GM12878 (cell line): Measurements from ENCODE around the gene ATP2C1. TPM values are rescaled to one million over a fixed set of nuclear protein-coding genes. Genes with fewer than 3 reads are reported as not detected.

ENCODE experiments used
- ATAC-seq: fragments of 200-7000 bp; cut with Tn5 transposase; 3 replicates; pipeline ENCODE4 v1.9.1; 2020; ENCODE audit warnings: mild to moderate bottlenecking, moderate library complexity
- BruUV-seq: library from RNA; stranded (reverse); fragments of 400-500 nt; replicated peaks from 2 replicates; lab custom pipeline; 2021; lab: Mats Ljungman, UMichigan
- CTCF ChIA-PET: fragments of 300-600 bp; sonication (Branson Sonifier 250); formaldehyde crosslinking; extraction: SDS; loops from one replicate; lab custom pipeline; 2021; ENCODE audit warnings: inconsistent platforms; lab: Yijun Ruan, JAX
- POLR2A ChIA-PET: fragments of 350-600 bp; formaldehyde crosslinking; extraction: SDS; loops from one replicate; lab custom pipeline; 2021; ENCODE audit warnings: inconsistent platforms; lab: Charles Lee
- RAD21 ChIA-PET: fragments of 300-600 bp; sonication (Branson Sonifier 250); formaldehyde crosslinking; loops from one replicate; lab custom pipeline; 2023; ENCODE audit warnings: antibody characterized with exemption; ENCODE audit not compliant: unreplicated experiment; lab: Charles Lee
- SMC1A ChIA-PET: fragments of 300-600 bp; sonication (Branson Sonifier 250); formaldehyde crosslinking; loops from one replicate; lab custom pipeline; 2023; ENCODE audit not compliant: unreplicated experiment, uncharacterized antibody; lab: Charles Lee
- DNase-seq: peaks from one replicate; pipeline ENCODE4 v3.0.0-alpha.2; 2011; ENCODE audit warnings: low read depth, low spot score
- FAIRE-seq: peaks from 3 replicates; lab custom pipeline; 2011; peaks lifted over from hg19 to GRCh38; lab: Jason Lieb, UNC
- H2AFZ ChIP-seq: 2 replicates; pipeline ENCODE4 v1.6.0; 2011; ENCODE audit warnings: low read depth, low read length, control low read depth; ENCODE audit not compliant: control insufficient read depth
- H3K27ac ChIP-seq: 2 replicates; pipeline ENCODE4 v1.5.1; 2011; ENCODE audit warnings: control low read depth; ENCODE audit not compliant: control insufficient read depth, insufficient read depth
- H3K27me3 ChIP-seq, 2 experiments: replicated peaks in 1 of 2; 2 replicates each; pipeline versions ENCODE4 v1.6.0 to v1.6.1; 2011; ENCODE audit warnings: low read length in 1 of 2; ENCODE audit not compliant: control insufficient read depth in 2 of 2, insufficient read depth in 2 of 2
- H3K36me3 ChIP-seq, 2 experiments: 2 replicates each; pipeline ENCODE4 v1.5.1; 2011; ENCODE audit warnings: low read length in 1 of 2; ENCODE audit not compliant: control insufficient read depth in 2 of 2, insufficient read depth in 2 of 2
- H3K4me1 ChIP-seq: 2 replicates; pipeline ENCODE4 v1.6.1; 2011; ENCODE audit warnings: mild to moderate bottlenecking, low read length, moderate library complexity, mixed read lengths; ENCODE audit not compliant: control insufficient read depth, insufficient read depth
- H3K4me2 ChIP-seq: 2 replicates; pipeline ENCODE4 v1.6.0; 2011; ENCODE audit warnings: control low read depth; ENCODE audit not compliant: control insufficient read depth, insufficient read depth
- H3K4me3 ChIP-seq: fragments of 200-600 bp; sonication (generic); 2 replicates; pipeline ENCODE4 v1.5.1; 2016
- H3K79me2 ChIP-seq: 2 replicates; pipeline ENCODE4 v1.6.0; 2011; ENCODE audit warnings: low read length; ENCODE audit not compliant: control insufficient read depth, insufficient read depth
- H3K9ac ChIP-seq: 2 replicates; pipeline ENCODE4 v1.8.0; 2011; ENCODE audit warnings: low read length, control low read depth, mixed read lengths; ENCODE audit not compliant: control insufficient read depth, insufficient read depth
- H3K9me3 ChIP-seq: replicated peaks from 3 replicates; pipeline ENCODE4 v1.5.1; 2011; ENCODE audit warnings: mild to moderate bottlenecking, low read length; ENCODE audit not compliant: control insufficient read depth, insufficient read depth
- H4K20me1 ChIP-seq: 2 replicates; pipeline ENCODE4 v1.6.0; 2011; ENCODE audit not compliant: control insufficient read depth, insufficient read depth
- CEBPB ChIP-seq, 2 experiments: fragments of 150-350 bp in 1 of 2; IDR thresholded peaks; 2 replicates each; pipeline ENCODE4 v1.6.1; 2012 to 2014; ENCODE audit warnings: low read depth in 2 of 2, low read length in 2 of 2, borderline replicate concordance in 1 of 2, inconsistent platforms in 1 of 2
- CHD2 ChIP-seq: IDR thresholded peaks from 2 replicates; pipeline ENCODE4 v1.6.1; 2011; ENCODE audit warnings: low read depth, low read length, improper control_type of control experiment, borderline replicate concordance
- FOXM1 ChIP-seq: IDR thresholded peaks from 2 replicates; pipeline ENCODE4 v1.6.1; 2012; ENCODE audit warnings: low read depth, mild to moderate bottlenecking, inconsistent platforms, low read length, moderate library complexity
- IKZF1 ChIP-seq: fragments of 450-650 bp; conservative IDR thresholded peaks from 2 replicates; pipeline ENCODE4 v1.6.1; 2017; ENCODE audit warnings: antibody characterized with exemption, mild to moderate bottlenecking
- LARP7 ChIP-seq: fragments of 450-650 bp; IDR thresholded peaks from 2 replicates; pipeline ENCODE4 v1.6.1; 2017; ENCODE audit warnings: mild to moderate bottlenecking
- MEF2B ChIP-seq: fragments of 450-650 bp; IDR thresholded peaks from 2 replicates; pipeline ENCODE4 v1.6.1; 2018; ENCODE audit warnings: mild to moderate bottlenecking, moderate library complexity; ENCODE audit not compliant: partially characterized antibody, poor library complexity, severe bottlenecking
- RCOR1 ChIP-seq: conservative IDR thresholded peaks from 2 replicates; pipeline ENCODE4 v1.6.1; 2012; ENCODE audit warnings: low read depth, low read length, improper control_type of control experiment
- TBL1XR1 ChIP-seq: IDR thresholded peaks from 2 replicates; pipeline ENCODE4 v1.6.1; 2012; ENCODE audit warnings: low read depth, low read length, improper control_type of control experiment
- TCF12 ChIP-seq: IDR thresholded peaks from 2 replicates; pipeline ENCODE4 v1.6.1; 2011; ENCODE audit warnings: low read depth, mild to moderate bottlenecking, low read length
- ZBED1 ChIP-seq: IDR thresholded peaks from 2 replicates; pipeline ENCODE4 v1.6.1; 2016; ENCODE audit warnings: borderline replicate concordance
- WGBS: methylation state at CpG from one replicate; pipeline ENCODE4 v1.1.6; 2016; ENCODE audit warnings: low lambda C conversion rate; ENCODE audit not compliant: insufficient replicate concordance, insufficient coverage; ENCODE audit errors: missing lambda C conversion rate; 5-methylcytosine and 5-hydroxymethylcytosine counted together
- in situ Hi-C: fragments of 300-500 bp; cut with MboI; formaldehyde crosslinking; loops from 9 replicates; pipeline ENCODE4 v1.14.3; 2018; ENCODE audit warnings: mixed read lengths
- intact Hi-C: fragments of 100-400 bp; cut with micrococcal nuclease; formaldehyde crosslinking; loops from one replicate; pipeline ENCODE4 v1.14.2; 2022; ENCODE audit not compliant: unreplicated experiment
- polyA plus RNA-seq, 11 experiments: library from polyadenylated mRNA; depleted of rRNA in 4 of 11; unstranded in 6 of 11; stranded (reverse) in 5 of 11; fragments of >200 nt; fragmentation: Nextera tagmentation in 4 of 11; fragmentation: Illumina TruSeq in 1 of 11; extraction: Ambion mirVana in 4 of 11; extraction: Trizol in 1 of 11; gene quantifications; 1 replicate in 1 of 11; 2 replicates in 10 of 11; pipeline versions ENCODE4 v1.2.1 to v1.2.3, GENCODE V29; 2011 to 2016; ENCODE audit warnings: inconsistent platforms in 2 of 11, missing spikeins in 2 of 11, low read depth in 1 of 11
- total RNA-seq, 4 experiments: library from RNA; depleted of rRNA in 3 of 4; stranded (reverse); fragments of >200 nt in 3 of 4; fragmentation: Illumina TruSeq in 1 of 4; extraction: Trizol in 1 of 4; gene quantifications; 2 replicates each; pipeline versions ENCODE4 v1.2.1 to v1.2.3, GENCODE V29; 2013 to 2021
- TF ChIP-seq, protein P1 (sequence below): fragments of 450-650 bp; formaldehyde crosslinking; IDR thresholded peaks from 2 replicates; pipeline ENCODE4 v1.4.0; 2020; ENCODE audit warnings: mild to moderate bottlenecking, moderate library complexity

Gene ATP2C1
- total and polyA plus RNA-seq, 10 of the 15 experiments (the other 5 are each of a cell fraction or from before 2014, with no cell fraction given): 20.6 to 116 (median 55.1) TPM

GRCh38 chr3:130932979-130933378, 39.1 kb downstream of the ATP2C1 start:
- Histone ChIP-seq H2AFZ (no peak overlapping the region), H3K27me3 (no peaks in the 10 kb centered on the region), H3K4me2 (no peak overlapping the region), H3K79me2 (peaks cover 12% of the 10 kb centered on the region), H3K9ac (no peak overlapping the region), H3K27ac (no peak overlapping the region), H4K20me1 (peaks cover under 1% of the 10 kb centered on the region; the same call in 1 of the 2 replicates), H3K9me3 (no peaks in the 10 kb centered on the region), H3K4me1 (no peaks in the 10 kb centered on the region), H3K36me3 (peaks cover 0 to 11% of the 10 kb centered on the region in 2 experiments; a peak in 1 of 4 replicates), H3K4me3 (no peak overlapping the region)
- FAIRE-seq (no peak), DNase-seq (no peak), ATAC-seq (no peak)
- SMC1A ChIA-PET: interaction anchor here (1.1 to 2.4 kb wide), 4 partner anchors 13 to 39 kb away, joined by 4 to 10 read pairs (median 8); partner anchors contain the start of gene ATP2C1
- POLR2A ChIA-PET: no interaction called here
- RAD21 ChIA-PET: interaction anchor here (0.6 to 1.6 kb wide), 2 partner anchors 76 to 93 kb away, joined by 3 read pairs; no protein-coding TSS in a partner anchor
- WGBS: 97% methylated on average over 2 of the region's 2 CpGs
- in situ Hi-C loops (no loop called here), intact Hi-C loops (no loop called here)
- BruUV-seq: no TSS peak
- TF ChIP-seq, protein P1, sequence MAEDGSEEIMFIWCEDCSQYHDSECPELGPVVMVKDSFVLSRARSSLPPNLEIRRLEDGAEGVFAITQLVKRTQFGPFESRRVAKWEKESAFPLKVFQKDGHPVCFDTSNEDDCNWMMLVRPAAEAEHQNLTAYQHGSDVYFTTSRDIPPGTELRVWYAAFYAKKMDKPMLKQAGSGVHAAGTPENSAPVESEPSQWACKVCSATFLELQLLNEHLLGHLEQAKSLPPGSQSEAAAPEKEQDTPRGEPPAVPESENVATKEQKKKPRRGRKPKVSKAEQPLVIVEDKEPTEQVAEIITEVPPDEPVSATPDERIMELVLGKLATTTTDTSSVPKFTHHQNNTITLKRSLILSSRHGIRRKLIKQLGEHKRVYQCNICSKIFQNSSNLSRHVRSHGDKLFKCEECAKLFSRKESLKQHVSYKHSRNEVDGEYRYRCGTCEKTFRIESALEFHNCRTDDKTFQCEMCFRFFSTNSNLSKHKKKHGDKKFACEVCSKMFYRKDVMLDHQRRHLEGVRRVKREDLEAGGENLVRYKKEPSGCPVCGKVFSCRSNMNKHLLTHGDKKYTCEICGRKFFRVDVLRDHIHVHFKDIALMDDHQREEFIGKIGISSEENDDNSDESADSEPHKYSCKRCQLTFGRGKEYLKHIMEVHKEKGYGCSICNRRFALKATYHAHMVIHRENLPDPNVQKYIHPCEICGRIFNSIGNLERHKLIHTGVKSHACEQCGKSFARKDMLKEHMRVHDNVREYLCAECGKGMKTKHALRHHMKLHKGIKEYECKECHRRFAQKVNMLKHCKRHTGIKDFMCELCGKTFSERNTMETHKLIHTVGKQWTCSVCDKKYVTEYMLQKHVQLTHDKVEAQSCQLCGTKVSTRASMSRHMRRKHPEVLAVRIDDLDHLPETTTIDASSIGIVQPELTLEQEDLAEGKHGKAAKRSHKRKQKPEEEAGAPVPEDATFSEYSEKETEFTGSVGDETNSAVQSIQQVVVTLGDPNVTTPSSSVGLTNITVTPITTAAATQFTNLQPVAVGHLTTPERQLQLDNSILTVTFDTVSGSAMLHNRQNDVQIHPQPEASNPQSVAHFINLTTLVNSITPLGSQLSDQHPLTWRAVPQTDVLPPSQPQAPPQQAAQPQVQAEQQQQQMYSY (CRISPR knock-in tag): no peak
- TF ChIP-seq ZBED1: no peak
- no peak for TF ChIP-seq IKZF1
- TF ChIP-seq TCF12: no peak
- TF ChIP-seq RCOR1: no peak
- TF ChIP-seq CEBPB (IDR thresholded peaks at IDR 0.05; ENCODE audit: borderline replicate concordance in 1 of 2, low read depth in 2 of 2, low read length in 2 of 2): no peak
- no peak for TF ChIP-seq FOXM1
- TF ChIP-seq LARP7: no peak
- no peak for TF ChIP-seq MEF2B
- TF ChIP-seq TBL1XR1: no peak
- no peak for TF ChIP-seq CHD2
- CTCF ChIA-PET: interaction anchor here (0.7 to 1.2 kb wide), 3 partner anchors 12 to 173 kb away, joined by 3 to 10 read pairs (median 3); no protein-coding TSS in a partner anchor
